ENCODE measurements around the gene CDH22.

CDH22 gene

DNA sequence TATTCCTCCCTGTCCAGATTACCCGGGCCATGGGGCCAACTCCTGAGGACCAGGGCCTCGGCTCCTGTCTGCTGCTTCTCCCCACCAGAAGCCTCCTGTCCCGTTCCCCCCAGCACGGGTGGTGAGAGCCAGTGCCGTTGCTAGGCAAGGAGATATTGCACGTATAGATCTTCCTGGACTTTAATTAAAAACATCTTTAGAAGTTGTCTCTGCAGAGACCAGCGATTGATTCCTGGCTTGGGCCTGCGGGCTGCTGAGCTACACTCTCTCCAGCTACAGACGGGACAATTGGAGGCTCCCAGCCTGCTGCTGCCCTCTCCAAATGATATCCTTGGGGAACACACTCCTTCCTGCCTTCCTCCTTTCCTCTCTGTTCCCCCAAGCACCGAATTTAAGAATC, 74.6 kb downstream of the CDH22 start:
- no peak for DNase-seq

GRCh38 chr20:46232539-46232938, 75.8 kb downstream of the CDH22 start:
- DNase-seq, result no peak

DNA sequence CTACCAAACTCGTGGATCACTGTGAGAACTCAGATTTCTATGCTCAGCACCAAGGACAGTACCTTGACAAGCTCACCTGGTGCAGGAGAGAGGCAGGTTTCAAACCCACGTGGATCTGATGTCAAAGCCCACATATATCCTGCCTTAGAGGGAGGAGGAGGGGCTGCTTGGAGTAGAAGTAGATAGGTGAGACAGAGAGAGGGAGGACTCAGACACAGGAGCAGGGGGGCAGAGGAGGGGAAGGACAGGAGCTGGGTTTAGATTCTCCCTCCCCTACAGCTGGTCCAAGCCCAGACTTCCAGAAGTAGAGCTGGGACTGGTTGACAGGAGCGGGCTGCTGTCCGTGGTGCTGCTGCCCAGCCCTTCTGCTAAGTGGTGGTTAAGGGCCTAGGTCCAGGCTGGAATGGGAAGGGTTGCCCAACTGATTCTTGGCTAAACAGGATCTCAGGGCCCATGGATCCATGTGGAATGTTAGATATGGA, 77.5 kb downstream of the CDH22 start:
- no peak for DNase-seq

DNA sequence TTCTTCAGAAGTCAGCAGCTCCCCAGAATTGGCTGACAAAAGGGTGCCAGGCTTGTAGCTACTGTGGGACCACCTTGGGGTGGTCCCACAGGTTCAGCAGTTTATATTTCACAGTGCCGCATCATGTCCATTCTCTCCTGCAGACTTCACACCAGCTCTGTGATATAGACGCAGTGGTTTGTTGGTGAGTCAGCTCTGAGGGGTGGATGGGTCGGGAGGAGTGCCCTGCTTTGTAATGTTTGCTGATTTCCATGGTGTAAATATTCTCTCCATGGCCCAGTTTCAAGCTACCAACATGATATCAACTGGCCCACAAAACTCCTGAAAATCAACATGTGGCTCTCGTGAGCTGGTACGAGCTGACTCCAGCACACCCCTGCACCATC, 78.2 kb downstream of the CDH22 start:
- no peak for DNase-seq

DNA sequence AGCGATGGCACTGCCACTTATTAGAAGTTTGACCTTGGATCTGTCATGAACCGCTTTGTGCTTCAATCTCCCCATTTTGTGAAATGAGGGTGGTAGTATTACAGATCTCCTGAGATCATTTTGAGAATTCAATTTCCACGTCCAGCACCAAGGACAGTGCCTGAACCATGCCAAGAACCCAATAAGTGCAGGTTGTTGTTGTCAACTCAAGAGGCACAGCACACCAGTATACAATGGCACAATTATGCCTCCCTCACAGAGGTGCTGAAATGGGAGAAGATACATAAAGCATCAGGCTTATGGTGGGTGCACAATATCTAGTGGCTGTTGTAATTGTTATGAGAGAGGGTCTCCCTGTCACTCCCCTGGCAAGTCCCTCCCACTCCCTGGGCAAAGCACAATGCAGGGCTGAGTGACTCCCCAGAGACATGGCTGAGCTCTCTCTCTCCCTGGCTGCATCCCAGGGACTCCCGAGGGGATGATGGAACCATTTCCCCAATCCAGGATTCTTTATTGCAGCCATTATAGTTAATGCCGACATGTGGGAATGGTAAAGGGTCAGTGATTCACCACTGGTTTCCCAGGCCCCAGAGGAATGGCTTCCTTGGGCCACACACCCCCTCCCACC, 78.7 kb downstream of the CDH22 start:
- DNase-seq, result no peak

GRCh38 chr20:46228670-46229069, 79.6 kb downstream of the CDH22 start:
- DNase-seq, result no peak

DNA sequence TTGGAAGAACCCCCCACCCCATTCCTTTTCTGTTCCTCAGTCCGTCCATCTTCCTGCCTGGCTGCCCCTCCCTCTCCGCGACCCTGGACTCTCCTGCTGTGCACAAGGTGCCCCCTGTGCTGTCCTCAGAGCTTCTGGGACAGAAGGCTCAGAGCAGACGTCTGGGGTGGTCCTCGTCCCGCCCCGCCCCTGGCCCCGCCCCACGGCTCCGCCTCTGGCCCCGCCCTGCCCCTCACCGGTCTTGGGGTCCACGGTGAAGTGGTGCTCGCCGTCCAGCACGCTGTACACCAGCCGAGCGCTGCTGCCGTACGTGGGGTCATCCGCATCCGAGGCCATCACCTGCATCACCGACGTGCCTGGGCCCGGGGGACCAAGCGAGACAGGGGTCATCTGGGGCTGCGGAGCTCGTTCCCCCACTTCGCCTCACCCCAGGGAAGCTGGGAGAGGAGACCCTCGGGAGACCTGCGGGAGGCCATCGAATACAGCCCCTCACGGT, 81.0 kb downstream of the CDH22 start:
- DNase-seq, result no peak

- DNase-seq, result no peak
Measured at GRCh38 chr20:46226602-46227001, 81.7 kb downstream of the CDH22 start.

DNA sequence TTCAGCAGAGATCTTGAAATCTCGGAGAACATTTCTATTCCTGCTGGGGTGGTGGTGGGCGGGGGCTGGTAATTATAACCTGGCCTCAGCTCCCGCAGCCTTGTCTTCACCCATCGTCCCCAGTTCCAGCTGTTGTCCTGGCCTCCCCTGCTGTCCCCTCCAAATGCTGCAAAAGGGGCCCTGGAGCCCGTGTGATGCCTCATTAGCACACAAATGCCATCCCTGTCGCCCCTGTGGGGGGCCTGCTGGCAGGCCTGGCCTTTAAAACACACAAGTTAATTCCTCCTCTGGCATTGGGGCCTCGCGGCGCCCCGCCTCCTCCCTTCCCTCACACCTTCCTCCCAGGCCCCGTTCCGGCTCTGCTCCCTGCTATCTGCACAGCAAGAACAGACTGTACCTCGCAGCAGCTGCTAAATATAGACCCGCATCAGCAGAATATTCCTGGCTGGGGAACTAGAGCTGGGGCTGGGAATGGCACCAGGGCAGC, 85.7 kb downstream of the CDH22 start:
- DNase-seq, result no peak

DNA sequence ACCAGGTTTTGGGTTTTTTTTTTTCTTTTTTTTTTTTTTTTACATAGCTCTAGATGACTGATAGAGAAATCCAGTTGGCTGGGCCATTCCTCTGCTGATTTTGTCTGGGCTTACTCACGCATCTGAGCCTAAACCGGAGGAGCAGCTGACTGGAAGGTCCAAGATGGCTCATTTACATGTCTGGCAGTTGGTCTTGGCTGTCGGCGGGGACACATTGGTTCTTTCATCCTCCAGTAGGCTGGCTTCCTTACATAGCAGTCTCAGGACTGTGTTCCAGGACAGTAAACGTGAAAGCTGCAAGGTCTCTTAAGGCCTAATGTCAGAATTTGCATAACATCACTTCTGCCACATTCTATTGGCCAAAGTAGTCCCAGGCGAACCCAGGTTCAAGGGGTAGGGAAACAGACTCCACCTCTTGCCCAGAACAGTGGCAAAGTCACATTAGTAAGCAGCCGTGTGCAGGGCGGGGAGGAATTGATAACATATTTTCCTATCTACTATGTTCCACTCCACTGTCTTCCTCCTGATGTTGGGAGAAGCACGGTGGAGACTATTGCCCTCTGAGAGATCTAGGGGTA, 87.0 kb downstream of the CDH22 start:
- DNase-seq, result no peak

DNA sequence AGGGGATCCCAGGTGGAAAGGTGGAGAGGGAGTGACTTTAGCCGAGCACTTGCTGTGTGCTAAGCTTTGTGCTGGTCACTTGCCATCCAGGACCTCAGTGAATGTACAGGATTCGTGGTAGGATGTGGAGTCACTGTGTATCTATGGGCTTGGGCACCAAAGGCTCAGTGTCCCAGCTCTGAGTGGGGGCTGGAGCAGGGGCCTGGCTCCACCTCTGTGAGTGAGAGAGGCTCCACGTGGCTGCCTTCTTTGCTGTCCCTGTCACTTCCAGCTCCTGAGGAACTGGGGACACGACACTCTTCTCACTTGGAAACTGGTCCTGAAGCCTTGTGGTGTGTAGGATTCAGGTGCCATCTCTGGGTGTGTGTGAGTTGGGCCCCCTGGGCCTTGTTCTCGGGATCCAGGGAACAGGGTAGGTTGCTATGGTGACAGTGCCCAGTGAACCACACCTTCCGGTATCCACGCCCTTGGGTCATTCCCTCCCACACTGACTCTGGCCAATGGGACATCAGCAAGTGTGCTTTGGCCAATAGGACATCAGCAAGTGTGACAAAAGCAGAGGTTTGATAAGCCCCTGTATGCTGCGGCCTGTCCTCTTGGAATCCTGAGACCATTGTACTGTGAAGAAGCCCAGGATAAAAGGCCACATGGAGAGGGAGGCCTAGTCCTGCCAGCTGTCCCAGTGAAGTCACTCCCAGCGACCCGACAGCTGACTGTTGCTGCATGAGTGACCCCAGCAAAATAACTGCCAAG, 87.7 kb downstream of the CDH22 start:
- no peak for DNase-seq

DNA sequence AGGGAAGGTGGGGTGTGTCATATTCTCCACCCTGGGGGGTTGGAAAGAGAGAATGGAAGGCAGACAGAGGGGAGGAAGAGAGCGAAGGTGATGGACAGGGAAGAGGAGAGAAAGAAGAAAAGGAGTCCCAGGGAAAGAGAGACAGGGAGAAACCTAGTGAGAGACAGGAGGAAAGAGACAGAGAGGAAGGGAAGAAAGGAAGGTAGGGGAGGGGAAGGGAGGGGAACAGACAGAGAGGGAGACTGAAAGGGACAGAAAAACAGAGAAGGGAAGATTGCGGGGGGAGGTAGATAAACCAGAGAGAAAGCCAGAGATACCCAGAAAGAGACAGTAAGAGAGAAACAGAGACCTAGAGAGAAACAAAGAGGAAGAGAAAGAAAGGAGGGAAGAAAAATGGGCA, 88.4 kb downstream of the CDH22 start:
- no peak for DNase-seq

- no peak for DNase-seq
Measured at GRCh38 chr20:46219190-46219589, 89.1 kb downstream of the CDH22 start.

GRCh38 chr20:46218656-46219055, 89.6 kb downstream of the CDH22 start:
- DNase-seq, result no peak

DNA sequence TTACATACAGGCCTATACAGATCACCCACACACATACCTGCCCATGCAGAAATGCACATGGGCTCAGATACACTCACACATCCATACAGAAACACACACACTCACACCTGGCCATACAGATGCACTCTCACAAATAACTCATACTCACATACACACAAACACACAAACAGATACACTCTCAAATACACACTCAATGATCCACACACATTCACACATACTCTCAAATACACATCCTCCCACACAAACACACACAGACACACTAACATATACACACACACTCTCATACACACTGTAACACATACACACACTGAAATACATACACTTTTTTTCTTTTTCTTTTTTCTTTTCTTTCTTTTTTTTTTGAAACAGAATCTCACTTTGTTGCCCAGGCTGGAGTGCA, 90.7 kb downstream of the CDH22 start:
- no peak for DNase-seq

DNA sequence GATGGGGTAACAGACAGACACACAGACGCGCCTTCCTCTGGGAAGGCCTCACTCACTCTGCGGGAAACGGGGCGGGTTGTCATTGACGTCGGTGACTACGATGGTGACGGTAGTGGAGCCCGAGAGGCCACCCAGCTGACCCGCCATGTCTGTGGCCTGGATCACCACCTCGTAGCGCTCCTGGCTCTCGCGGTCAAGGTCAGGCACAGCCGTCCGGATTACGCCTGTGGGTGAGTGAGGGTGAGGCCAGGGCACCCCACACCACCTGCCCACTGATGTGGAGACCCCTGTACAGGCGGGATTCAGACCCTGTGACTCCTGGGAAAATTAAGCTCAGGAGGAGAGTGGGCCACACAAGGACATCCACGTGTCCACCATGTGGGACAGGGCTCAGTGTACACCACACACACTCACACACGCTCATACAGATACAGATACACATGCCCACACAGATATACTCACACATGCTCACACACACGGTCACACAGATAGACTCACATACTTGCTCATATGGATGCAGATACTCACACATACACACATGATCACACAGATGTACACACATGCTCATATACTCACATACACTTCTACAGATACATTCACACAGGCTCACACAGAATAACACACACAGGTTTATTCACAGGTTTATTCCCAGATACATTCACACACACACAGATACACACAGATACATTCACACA, 91.4 kb downstream of the CDH22 start:
- no peak for DNase-seq

- DNase-seq, result no peak
Measured at GRCh38 chr20:46215913-46216707, 92.2 kb downstream of the CDH22 start.

- DNase-seq, result no peak
Measured at GRCh38 chr20:46214824-46215488, 93.3 kb downstream of the CDH22 start.

DNA sequence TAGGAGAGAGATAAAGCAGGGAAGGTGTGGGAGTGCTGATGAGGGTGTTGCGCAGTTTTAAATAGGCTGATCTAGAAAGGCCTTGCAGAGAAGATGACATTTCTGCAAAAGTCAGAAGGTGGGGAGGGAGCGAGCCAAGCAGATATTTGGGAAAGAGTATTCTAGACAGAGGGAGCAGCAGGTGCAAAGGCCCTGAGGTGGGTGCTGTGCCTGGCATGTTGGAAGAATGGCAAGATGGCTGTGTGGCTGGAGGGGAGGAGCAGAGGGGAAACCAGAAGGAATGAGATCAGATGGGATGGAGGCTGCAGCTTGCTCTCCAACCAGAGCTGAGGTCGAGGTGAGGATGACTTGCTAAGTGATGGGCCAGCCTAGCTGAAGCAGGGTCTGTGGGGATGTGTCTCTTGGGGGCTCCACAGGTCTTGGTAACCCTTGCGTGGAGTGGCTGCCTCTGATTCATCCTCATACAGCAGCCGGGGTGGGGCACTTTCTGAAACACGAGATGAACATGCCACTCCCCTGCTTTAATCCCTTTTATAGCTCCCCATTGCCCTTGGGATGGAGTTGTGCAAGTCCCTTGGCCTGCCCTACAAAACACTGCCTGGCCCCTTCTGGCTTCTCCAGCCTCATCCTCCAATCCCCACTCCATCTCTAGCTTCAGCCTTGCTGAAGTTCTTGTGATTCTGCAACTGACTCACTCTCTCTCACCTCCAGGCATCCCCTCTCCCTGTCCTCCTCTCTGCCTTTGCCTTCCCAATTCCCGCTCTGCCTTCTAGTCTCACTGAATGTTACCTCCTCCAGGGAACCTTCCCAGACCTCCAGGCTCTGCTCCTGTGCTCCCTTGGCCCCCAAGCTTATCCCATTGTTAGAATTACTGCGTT, 94.1 kb downstream of the CDH22 start:
- no peak for DNase-seq

- DNase-seq, result no peak
Measured at GRCh38 chr20:46212876-46213275, 95.4 kb downstream of the CDH22 start.

DNA sequence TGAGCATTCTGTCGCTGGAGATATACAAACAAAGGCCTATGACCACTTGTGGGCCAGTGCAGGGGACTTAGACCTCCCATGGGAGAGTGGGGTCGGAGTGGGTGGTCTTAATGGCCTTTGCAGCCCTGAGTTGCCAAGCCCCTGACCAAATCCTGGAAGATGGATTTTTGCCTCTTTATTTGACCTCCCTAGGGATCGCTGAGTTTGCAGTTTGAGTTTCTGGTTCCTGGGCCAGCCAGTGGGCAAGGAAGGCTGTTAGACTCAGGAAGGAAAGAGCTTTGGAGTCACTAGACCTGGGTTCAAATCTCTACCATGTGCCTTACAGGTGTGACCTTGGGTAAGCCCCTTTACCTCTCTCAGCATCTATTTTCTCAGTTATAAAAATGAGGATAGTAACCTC, 96.0 kb downstream of the CDH22 start:
- no peak for DNase-seq

Measured in CD4-positive, alpha-beta T cell treated with Interleukin-17A for 1 hour (primary cell).